HEK293 (cell line): Measurements from ENCODE around the gene SLC44A1.

ENCODE experiments used
- CTCF ChIP-seq: fragments of 450-650 bp; formaldehyde crosslinking; IDR thresholded peaks from 2 replicates; pipeline ENCODE4 v1.5.1; 2016; ENCODE audit warnings: missing biosample characterization, missing genetic modification characterization
- WT1 ChIP-seq: fragments of 450-650 bp; formaldehyde crosslinking; IDR thresholded peaks from 2 replicates; pipeline ENCODE4 v1.5.1; 2016; ENCODE audit warnings: missing biosample characterization, missing genetic modification characterization
- YY1 ChIP-seq: fragments of 450-650 bp; formaldehyde crosslinking; IDR thresholded peaks from 2 replicates; pipeline ENCODE4 v1.5.1; 2018; ENCODE audit warnings: missing biosample characterization, missing genetic modification characterization
- ZFP41 ChIP-seq: fragments of 450-650 bp; formaldehyde crosslinking; IDR thresholded peaks from 2 replicates; pipeline ENCODE4 v1.5.1; 2016; ENCODE audit warnings: missing biosample characterization, missing genetic modification characterization, borderline replicate concordance
- ZNF16 ChIP-seq: fragments of 450-650 bp; formaldehyde crosslinking; IDR thresholded peaks from 2 replicates; pipeline ENCODE4 v1.5.1; 2016; ENCODE audit warnings: low read depth, missing biosample characterization, missing genetic modification characterization
- ZNF174 ChIP-seq: fragments of 450-650 bp; formaldehyde crosslinking; IDR thresholded peaks from 2 replicates; pipeline ENCODE4 v1.5.0; 2017; ENCODE audit warnings: missing biosample characterization, mild to moderate bottlenecking, missing genetic modification characterization
- ZNF175 ChIP-seq: fragments of 450-650 bp; formaldehyde crosslinking; IDR thresholded peaks from 2 replicates; pipeline ENCODE4 v1.5.1; 2016; ENCODE audit warnings: missing biosample characterization, missing genetic modification characterization
- ZNF184 ChIP-seq: fragments of 450-650 bp; IDR thresholded peaks from 2 replicates; pipeline ENCODE4 v1.5.1; 2018; ENCODE audit warnings: missing biosample characterization, mild to moderate bottlenecking, missing genetic modification characterization
- ZNF335 ChIP-seq: fragments of 450-650 bp; formaldehyde crosslinking; conservative IDR thresholded peaks from 2 replicates; pipeline ENCODE4 v1.5.1; 2016; ENCODE audit warnings: missing biosample characterization, missing genetic modification characterization
- ZNF350 ChIP-seq: fragments of 450-650 bp; formaldehyde crosslinking; IDR thresholded peaks from 2 replicates; pipeline ENCODE4 v1.5.0; 2017; ENCODE audit warnings: missing biosample characterization, mild to moderate bottlenecking, missing genetic modification characterization
- ZNF747 ChIP-seq: fragments of 450-650 bp; formaldehyde crosslinking; IDR thresholded peaks from 2 replicates; pipeline ENCODE4 v1.5.1; 2016; ENCODE audit warnings: missing biosample characterization, missing genetic modification characterization
- ZSCAN18 ChIP-seq: fragments of 450-650 bp; formaldehyde crosslinking; IDR thresholded peaks from 2 replicates; pipeline ENCODE4 v1.5.1; 2016; ENCODE audit warnings: missing biosample characterization, missing genetic modification characterization
- TF ChIP-seq, protein P1 (sequence below): IDR thresholded peaks from 2 replicates; pipeline ENCODE4 v1.6.1; 2011; ENCODE audit warnings: mild to moderate bottlenecking, low read depth, low read length, borderline replicate concordance
- TF ChIP-seq, protein P2 (sequence below): fragments of 450-650 bp; formaldehyde crosslinking; conservative IDR thresholded peaks from 2 replicates; pipeline ENCODE4 v1.5.1; 2016; ENCODE audit warnings: low read depth, missing biosample characterization, missing genetic modification characterization

DNA sequence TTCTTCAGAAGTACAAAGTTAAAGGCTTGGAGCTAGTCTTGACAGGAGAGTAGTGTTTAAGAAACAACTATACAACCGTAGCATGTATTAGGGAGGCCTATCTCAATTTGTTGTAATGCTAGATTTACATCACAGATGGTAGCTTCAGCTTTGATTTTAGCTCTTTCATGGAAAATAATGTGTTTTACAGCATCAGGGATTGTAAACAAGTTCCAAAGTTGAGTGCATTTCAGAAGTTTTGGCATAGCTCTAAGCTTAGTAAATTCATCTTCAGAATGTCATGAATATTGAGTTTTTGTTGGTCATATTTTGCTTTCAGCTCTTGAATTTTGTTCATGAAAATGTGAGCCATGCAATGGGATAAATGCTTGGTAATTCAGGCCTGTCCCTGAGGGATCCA lies 30.7 kb downstream of the SLC44A1 start:
- TF ChIP-seq CTCF (tag by site-specific recombination) (no peak), ZNF184 (tag by site-specific recombination) (no peak), ZNF174 (no peak), WT1 (tag by site-specific recombination) (no peak), ZNF175 (tag by site-specific recombination) (no peak), YY1 (tag by site-specific recombination) (no peak), ZNF16 (tag by site-specific recombination) (no peak), ZNF350 (tag by site-specific recombination) (no peak), ZFP41 (tag by site-specific recombination) (no peak), ZNF335 (tag by site-specific recombination) (no peak), ZSCAN18 (no peak), ZNF747 (tag by site-specific recombination) (no peak)
- TF ChIP-seq, protein P1, sequence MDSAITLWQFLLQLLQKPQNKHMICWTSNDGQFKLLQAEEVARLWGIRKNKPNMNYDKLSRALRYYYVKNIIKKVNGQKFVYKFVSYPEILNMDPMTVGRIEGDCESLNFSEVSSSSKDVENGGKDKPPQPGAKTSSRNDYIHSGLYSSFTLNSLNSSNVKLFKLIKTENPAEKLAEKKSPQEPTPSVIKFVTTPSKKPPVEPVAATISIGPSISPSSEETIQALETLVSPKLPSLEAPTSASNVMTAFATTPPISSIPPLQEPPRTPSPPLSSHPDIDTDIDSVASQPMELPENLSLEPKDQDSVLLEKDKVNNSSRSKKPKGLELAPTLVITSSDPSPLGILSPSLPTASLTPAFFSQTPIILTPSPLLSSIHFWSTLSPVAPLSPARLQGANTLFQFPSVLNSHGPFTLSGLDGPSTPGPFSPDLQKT: no peak
- TF ChIP-seq, protein P2, sequence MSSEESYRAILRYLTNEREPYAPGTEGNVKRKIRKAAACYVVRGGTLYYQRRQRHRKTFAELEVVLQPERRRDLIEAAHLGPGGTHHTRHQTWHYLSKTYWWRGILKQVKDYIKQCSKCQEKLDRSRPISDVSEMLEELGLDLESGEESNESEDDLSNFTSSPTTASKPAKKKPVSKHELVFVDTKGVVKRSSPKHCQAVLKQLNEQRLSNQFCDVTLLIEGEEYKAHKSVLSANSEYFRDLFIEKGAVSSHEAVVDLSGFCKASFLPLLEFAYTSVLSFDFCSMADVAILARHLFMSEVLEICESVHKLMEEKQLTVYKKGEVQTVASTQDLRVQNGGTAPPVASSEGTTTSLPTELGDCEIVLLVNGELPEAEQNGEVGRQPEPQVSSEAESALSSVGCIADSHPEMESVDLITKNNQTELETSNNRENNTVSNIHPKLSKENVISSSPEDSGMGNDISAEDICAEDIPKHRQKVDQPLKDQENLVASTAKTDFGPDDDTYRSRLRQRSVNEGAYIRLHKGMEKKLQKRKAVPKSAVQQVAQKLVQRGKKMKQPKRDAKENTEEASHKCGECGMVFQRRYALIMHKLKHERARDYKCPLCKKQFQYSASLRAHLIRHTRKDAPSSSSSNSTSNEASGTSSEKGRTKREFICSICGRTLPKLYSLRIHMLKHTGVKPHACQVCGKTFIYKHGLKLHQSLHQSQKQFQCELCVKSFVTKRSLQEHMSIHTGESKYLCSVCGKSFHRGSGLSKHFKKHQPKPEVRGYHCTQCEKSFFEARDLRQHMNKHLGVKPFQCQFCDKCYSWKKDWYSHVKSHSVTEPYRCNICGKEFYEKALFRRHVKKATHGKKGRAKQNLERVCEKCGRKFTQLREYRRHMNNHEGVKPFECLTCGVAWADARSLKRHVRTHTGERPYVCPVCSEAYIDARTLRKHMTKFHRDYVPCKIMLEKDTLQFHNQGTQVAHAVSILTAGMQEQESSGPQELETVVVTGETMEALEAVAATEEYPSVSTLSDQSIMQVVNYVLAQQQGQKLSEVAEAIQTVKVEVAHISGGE (tag by site-specific recombination): no peak
